ENCODE measurements around the gene SLC4A5.
"Not testable (repeated sequence)": the region's sequence is repeated elsewhere in the genome, so short reads cannot be mapped to it uniquely, and the experiment has no call there.

Gene SLC4A5

DNA sequence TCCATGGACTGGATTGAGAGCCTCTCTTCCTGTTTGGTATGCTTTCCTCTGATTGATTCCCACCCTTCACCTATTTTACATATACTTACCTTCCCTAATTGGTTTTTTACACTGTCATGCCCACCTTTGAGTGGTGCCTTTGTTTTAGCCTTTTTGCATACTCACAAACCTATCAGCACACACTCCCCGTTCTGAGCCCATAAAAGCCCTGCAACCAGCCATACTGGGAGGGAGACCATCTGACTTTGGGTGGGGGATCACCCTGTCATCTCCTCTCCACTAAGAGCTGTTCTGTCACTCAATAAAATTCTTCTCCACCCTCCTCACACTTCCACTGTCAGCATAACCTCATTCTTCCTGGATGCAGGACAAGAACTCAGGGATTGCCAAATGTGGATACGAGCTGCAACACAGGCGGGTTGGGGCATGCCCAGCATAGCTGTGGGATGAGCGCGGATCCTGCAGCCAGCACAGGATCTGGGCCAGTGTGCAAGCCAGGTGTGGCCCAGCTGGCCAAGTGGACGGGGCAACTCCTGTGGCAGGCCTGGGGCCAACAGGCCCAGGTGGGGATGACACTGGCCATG, 155.1 kb downstream of the SLC4A5 start:
- no peak for DNase-seq (ENCODE audit: low read depth, low spot score)
- no peak overlapping the region for H3K4me3 ChIP-seq (ENCODE audit: low read length)

DNA sequence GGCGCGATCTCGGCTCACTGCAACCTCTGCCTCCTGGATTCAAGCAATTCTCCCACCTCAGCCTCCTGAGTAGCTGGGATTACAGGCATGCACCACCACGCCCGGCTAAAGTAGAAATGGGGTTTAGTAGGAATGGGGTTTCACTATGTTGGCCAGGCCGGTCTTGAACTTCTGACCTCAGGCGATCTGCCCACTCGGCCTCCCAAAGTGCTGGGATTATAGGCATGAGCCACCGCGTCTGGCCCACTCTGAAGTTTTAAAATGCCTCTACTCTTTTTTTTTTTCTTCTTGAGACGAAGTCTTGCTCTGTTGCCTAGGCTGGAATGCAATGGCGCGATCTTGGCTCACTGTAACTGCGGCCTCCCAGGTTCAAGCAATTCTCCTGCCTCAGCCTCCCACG, 156.5 kb downstream of the SLC4A5 start:
- DNase-seq (ENCODE audit: low read depth, low spot score); H3K4me3 ChIP-seq (ENCODE audit: low read length): not testable (repeated sequence)

DNA sequence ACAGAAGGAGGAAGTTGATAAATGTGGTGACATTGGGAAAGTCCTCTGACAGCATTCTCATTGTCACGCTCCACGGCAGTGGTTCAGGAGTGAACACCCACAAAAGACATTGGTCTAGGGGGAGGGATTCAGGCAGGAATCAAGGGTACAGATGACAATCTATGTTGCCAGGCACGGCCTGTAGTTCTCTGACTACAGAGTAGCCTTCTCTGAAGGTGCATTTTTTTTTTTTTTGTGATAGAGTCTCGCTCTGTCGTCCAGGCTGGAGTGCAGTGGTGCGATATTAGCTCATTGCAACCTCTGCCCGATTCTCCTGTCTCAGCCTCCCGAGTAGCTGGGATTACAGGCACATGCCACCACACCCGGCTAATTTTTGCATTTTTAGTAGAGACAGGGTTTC, 157.2 kb downstream of the SLC4A5 start:
- H3K4me3 ChIP-seq (ENCODE audit: low read length) = no peak overlapping the region
- peak; percentile 65 for DNase-seq (ENCODE audit: low read depth, low spot score)

DNA sequence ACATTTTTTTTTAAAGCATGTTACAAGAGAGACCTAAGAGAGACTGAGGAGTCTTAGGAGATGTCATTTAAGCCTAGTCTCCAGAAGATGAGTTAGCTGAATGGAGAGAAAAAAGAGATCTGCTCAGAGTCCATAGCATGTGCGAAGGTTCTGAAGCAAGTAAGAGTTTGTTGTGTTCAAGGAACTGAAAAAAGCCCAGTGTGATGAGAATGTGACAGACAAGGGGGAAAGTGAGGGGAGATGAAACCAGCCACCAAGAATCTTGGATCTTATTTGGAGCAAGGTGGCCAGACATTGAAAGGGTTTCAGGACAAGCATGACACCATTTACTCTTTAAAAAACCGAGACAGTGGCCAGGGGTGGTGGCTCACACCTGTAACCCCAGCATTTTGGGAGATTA, 159.3 kb downstream of the SLC4A5 start:
- H3K4me3 ChIP-seq (ENCODE audit: low read length) = no peak overlapping the region
- DNase-seq (ENCODE audit: low read depth, low spot score) = no peak

DNA sequence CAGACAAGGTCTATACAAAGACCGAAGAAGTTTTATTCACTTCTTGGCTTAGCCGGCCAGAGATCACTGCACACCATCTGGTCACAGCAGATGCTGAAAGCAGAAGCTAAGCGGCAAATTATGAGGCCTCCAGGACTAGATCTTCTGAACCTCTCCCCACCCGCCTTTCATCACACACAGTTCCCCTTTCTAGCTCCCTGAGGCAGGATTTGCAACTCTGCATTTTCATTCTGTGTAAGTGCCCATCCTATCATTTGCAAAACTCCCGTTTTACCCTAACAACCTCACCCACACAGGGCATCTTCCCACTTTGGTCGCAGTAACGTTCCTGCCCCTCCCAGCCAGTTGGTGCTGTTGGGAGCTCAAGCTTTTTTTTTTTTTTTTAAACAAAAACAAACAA, 161.5 kb downstream of the SLC4A5 start:
- no peak for DNase-seq (ENCODE audit: low read depth, low spot score)

DNA sequence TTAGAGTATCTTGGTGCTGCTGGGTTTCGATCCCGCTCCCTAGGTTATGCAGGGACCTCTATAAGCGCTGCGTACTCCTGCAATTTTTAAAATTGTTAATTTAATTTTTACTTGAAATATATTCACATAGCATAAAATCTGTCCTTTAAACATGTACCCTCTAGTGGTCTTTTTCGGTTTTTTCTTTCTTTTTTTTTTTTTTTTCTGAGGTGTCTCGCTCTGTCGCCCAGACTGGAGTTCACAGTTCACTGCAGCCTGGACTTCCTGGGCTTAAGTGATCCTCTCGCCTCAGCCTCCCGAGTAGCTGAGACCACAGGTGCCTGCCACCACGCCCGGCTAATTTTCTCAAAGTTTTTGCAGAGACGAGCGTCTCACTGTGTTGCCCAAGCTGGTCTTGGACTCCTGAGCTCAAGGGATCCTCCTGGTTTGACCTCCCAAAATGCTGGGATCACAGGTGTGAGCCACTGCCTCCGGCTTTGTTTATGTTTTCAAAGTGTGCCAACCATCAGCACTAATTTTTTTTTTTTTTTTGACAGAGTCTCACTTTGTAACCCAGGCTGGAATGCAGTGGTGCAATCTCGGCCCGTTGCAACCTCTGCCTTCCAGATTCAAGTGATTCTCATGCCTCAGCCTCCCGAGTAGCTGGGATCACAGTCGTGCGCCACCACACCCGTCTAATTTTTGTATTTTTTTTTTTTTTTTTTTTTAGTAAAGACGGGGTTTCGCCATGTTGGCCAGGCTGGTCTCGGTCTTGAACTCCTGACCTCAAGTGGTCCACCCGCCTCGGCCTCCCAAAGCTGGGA, 164.0 kb downstream of the SLC4A5 start:
- no peak for DNase-seq (ENCODE audit: low read depth, low spot score)

More for the DNA sequence above, 161.5 kb downstream of the SLC4A5 start:
- H3K4me3 ChIP-seq (ENCODE audit: low read length) = no peak overlapping the region

DNA sequence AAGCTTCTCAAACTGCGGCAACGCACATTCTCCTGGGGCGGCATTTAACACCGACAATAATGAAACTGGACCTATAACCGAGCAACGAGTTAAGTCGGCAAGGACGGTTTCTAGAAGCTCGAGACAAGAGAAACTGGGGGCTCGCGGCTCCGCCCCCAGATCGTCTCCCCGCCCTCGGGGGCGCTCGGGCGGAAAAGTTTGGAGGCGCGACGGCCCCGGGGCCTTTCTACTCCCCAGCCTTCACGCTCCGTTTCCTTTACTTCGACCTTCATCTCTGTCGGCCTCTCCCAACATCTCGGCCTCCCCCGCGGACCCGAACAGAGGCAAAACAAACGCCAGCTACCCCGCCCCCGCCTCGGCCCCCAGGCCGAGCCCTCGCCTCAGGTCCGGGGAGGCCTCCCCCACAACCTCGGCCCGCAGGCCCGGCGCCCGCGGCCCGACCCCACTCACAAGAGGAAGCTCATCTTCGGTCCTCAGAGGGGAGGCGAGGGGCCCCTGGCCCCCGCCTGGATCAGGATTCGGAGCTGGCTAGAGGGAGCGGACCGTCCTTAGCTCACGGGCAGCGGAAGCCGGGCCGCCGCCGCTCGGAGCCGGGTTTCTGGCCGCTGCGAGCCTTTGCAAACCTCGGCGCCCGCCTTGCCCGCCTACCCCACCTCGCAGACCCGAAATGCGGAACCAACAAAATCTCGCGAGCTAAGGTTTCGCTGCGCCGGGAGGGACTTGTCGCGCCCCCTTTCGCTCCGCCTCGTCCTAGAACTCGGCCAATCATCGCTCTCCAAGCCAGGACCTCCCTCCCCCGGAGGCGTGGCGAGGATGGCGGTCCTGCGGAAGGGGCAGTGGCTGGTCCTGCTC, 164.8 kb downstream of the SLC4A5 start, which contains the start of gene MOB1A:
MOB1A (minus strand) TSS at position 669 of the 852 bp plus-strand sequence; CDS start at position 464, 205 bp downstream.
- DNase-seq (ENCODE audit: low read depth, low spot score) = peak; percentile 97
- H3K4me3 ChIP-seq (ENCODE audit: low read length) = peak within 1 kb of the TSS; percentile 86

More for the DNA sequence above, 164.0 kb downstream of the SLC4A5 start:
- H3K4me3 ChIP-seq (ENCODE audit: low read length) = peak overlapping the region; percentile 86

DNA sequence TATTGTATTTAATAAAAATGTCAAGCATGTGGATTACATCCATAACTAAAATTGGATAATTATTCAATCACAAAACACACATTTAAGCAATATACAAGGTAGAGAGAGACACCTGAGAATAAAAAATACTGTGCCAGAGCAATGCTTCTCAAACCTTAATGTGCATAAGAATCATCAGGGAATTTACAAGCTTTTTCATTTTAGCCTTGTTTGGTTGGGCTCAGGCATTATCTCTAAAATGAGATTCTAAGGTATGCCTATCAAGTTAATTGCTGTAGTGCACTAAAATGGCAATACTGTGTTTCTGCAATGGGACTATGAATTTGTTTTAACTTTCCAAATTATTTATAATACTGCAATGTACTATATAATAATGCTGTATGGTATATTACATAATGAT, 165.5 kb downstream of the SLC4A5 start:
- peak overlapping the region; percentile 86 for H3K4me3 ChIP-seq (ENCODE audit: low read length)
- DNase-seq (ENCODE audit: low read depth, low spot score) = no peak

DNA sequence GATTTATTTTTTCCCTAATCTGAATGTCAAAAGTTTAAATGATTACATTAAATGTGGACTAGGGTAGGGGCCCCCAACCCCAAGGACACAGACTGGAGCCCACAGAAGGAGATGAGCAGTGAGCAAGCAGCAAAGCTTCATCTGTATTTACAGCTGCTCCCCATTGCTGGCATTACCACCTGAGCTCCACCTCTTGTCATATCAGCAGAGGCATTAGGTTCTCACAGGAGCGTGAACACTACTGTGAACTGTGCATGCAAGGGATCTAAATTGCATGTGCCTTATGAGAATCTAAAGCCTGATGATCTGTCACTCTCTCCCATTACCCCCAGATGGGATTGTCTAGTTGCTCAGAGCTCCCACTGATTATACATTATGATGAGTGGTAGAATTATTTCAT, 168.3 kb downstream of the SLC4A5 start:
- DNase-seq (ENCODE audit: low read depth, low spot score) = no peak
- no peak overlapping the region for H3K4me3 ChIP-seq (ENCODE audit: low read length)

DNA sequence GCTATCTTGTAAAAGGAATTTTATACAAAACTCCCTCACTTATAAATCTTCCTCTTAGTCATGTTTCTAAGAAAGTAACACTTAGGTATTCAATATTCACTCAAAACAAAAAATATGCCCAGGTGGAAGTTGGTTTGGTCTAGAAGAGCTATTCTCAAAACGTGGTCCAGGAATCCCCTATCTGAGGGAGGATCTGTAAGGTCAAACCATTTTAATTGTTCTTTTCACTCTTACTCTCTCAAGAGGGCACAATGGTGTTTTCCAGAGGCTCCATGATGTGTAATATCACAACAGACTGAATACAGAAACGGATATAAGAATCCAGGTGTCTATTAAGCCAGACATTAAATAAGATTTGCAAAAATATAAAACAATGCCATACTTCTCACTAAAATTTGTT, 174.5 kb downstream of the SLC4A5 start:
- H3K4me3 ChIP-seq (ENCODE audit: low read length) = no peak overlapping the region
- no peak for DNase-seq (ENCODE audit: low read depth, low spot score)

All from Jurkat, Clone E6-1 (cell line).